Subcutaneous adipose tissue (tissue), 4 donors: ENCODE data around the gene IL17D. TPM values are rescaled to one million over a fixed set of nuclear protein-coding genes. Genes with fewer than 3 reads are reported as not detected.

ENCODE experiments used
- total RNA-seq, 4 donors: library from RNA; depleted of rRNA; stranded (reverse); fragments of >200 nt; gene quantifications; one replicate each; pipeline ENCODE4 v1.1.0, GENCODE V29; 2016
- TF ChIP-seq, protein P1 (sequence below): fragments of 450-650 bp; IDR thresholded peaks from one replicate; pipeline ENCODE4 v1.5.1; 2016; ENCODE audit warnings: low read depth, mild to moderate bottlenecking, control low read depth, antibody characterized with exemption, moderate library complexity

Gene IL17D
- total RNA-seq, 4 donors from 2014 or later: 0.98 to 7.0 (median 3.3) TPM

DNA sequence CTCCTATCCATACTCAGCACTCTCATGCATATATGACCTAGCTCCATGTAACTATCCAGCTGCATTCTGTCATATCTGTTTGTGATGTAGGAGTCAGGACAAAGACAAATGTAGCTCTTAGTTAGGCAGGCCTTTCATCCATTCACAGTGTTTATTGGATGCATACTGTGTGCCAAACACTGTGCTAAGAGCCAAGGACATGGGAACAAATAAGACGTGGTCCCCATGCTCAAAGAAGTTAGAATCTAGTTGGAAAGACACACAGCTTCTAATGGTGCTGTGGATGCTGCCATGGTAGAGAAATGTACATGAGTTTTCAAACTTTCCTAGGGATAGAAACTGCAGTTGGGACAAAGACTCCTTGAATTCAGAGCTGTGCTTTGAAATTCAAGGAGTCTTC lies 31.7 kb upstream of the IL17D start:
- TF ChIP-seq, protein P1, sequence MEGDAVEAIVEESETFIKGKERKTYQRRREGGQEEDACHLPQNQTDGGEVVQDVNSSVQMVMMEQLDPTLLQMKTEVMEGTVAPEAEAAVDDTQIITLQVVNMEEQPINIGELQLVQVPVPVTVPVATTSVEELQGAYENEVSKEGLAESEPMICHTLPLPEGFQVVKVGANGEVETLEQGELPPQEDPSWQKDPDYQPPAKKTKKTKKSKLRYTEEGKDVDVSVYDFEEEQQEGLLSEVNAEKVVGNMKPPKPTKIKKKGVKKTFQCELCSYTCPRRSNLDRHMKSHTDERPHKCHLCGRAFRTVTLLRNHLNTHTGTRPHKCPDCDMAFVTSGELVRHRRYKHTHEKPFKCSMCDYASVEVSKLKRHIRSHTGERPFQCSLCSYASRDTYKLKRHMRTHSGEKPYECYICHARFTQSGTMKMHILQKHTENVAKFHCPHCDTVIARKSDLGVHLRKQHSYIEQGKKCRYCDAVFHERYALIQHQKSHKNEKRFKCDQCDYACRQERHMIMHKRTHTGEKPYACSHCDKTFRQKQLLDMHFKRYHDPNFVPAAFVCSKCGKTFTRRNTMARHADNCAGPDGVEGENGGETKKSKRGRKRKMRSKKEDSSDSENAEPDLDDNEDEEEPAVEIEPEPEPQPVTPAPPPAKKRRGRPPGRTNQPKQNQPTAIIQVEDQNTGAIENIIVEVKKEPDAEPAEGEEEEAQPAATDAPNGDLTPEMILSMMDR: no peak

DNA sequence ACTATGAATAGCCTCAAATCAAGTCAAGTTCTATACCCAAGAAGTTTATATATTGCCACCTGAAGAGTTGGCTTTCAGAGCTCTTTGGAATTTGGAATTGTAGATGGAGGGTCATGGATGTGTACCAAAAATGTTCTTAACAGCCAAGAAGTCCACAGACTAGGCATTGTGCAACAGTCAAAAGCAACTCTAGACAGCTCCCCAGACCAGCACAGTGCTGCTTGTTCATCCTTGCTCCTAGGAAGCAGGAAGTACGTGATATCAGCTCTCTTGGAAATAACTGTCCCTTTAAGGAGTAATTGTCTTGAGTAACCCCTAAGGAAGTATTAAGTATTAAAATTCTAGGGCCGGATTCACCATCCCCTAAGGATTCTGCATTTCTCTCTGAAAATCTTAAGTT lies 30.7 kb upstream of the IL17D start:
- TF ChIP-seq, protein P1: no peak

DNA sequence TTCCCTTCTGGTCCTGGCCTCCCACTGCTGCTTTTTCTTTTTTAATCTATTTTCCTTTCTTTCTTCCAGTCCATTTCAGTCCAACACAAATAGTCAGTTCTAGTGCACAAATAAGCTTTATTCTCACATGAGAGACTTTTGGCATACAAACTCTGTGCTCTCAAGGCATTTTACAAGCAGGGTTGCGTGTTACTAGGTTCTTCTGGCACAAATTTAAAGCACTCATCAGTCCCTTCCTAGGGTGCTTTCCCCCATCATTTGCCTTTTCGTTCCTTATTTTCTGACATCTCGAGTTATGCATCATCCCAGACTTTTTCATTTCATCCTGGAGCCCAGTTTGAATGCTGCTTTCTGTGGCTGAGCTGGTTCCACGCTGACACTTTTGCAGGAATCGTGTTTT lies 29.8 kb upstream of the IL17D start:
- TF ChIP-seq, protein P1: no peak

DNA sequence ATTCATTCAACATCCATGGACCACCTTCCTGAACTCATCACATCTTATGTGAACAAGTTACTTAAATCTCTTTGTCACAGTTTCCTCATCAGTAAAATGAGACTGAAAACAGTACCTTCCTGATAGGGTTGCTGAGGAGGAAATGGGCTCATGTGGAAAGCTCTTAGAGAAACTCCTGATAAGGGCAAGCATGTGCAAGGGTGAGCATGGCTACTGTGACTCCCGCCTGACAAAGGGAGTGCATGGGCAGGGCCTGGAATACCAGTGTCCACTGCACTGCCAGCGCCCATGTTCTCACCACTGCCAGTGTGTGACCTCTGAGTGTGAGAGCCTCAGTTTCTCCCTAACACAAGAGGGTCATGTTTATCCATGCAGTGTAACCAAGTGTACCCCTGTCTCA lies 27.3 kb upstream of the IL17D start:
- TF ChIP-seq, protein P1: no peak

DNA sequence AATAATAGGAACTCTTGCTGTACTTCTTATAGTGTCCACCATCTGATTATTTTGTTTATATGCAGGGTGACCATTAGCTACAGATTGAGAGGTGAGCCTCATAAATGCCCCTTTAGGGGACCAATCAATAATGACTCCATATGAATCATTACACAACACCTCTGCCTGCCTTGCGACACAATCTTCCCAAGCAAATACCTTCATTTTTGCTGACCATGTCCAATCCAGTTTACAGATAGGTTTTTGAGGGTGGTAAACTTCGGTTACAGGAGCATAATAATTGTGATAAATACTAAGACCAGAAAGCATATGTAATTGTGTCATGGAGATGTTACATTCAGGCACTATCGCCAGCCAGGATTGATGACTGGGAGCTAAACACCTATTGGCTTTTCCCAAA lies 23.6 kb upstream of the IL17D start:
- TF ChIP-seq, protein P1: no peak

DNA sequence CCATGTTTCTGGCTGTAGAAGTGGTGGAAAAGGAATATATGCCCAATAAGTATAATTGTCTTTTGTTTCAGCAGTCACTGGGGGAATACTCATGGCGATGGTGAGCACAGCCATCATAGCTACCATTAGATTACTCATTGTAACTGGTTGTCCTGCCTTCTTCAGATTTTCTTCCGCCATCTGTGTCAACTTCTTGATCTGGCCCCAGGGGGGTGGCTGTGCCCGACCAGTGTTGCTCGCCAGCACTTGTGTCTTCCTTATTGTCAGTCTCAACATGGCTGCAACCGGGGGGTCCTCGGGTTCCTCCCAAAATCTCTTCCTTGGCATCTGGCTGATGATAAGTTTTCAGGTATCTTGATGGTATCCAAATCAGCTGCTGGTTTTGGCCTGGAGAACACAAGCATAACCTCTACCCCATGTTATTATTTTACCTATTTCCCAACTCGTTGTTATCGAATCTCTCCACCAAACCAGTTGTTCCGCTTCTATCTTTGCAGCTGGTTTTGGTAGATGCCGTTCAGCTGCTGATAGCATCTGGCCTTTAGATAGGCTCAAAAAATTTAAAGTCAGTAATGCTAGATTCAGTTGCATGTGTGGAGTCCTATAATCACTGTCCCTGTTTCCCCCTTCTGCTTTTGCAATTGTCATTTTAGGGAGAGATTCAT lies 23.0 kb upstream of the IL17D start:
- TF ChIP-seq, protein P1: no peak

DNA sequence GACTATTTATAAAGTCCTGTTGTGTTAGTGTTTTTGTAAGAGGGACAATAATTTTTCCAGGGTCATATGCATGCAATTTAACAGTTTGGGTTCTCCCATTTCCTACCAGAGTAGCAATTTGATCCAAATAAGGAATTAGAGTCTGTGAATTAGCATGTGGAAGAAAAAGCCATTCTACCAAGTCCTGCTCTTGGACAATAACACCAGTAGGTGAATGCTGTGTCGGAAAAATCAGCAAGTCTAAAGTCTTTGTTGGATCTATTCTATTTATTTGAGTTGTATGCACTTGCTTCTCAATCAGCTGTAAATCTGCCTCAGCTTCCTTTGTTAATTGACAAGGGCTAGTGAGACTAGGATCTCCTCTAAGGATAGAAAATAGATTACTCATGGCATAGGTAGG lies 21.4 kb upstream of the IL17D start:
- TF ChIP-seq, protein P1: no peak
